Type B pancreatic cell (in vitro differentiated cells): ENCODE results near the gene PTP4A1. TPM values are rescaled to one million over a fixed set of nuclear protein-coding genes. Genes with fewer than 3 reads are reported as not detected.

ENCODE experiments used
- DNase-seq: peaks from one replicate; pipeline ENCODE4 v3.0.0; 2021; ENCODE audit warnings: mixed read lengths; ENCODE audit not compliant: unreplicated experiment; ENCODE audit errors: extremely low spot score
- H3K27ac Mint-ChIP-seq: 2 replicates; pipeline ENCODE4 v1.8.0; 2021; ENCODE audit warnings: mild to moderate bottlenecking, mixed read lengths
- H3K27me3 Mint-ChIP-seq: 2 replicates; pipeline ENCODE4 v1.8.0; 2021; ENCODE audit warnings: mixed read lengths
- H3K36me3 Mint-ChIP-seq: 2 replicates; pipeline ENCODE4 v1.8.0; 2021; ENCODE audit warnings: mixed read lengths
- H3K4me1 Mint-ChIP-seq: one replicate; pipeline ENCODE4 v1.8.0; 2021; ENCODE audit warnings: mixed read lengths; ENCODE audit not compliant: unreplicated experiment
- H3K4me3 Mint-ChIP-seq: 2 replicates; pipeline ENCODE4 v1.8.0; 2021; ENCODE audit warnings: mild to moderate bottlenecking, mixed read lengths
- H3K9me3 Mint-ChIP-seq: 2 replicates; pipeline ENCODE4 v1.8.0; 2021; ENCODE audit warnings: mixed read lengths
- total RNA-seq: library from RNA; stranded (reverse); gene quantifications from 2 replicates; pipeline ENCODE4 v1.2.1, GENCODE V29; 2021; ENCODE audit warnings: low replicate concordance
- TF ChIP-seq, protein P1 (sequence below): fragments of 200-600 bp; sonication (generic); conservative IDR thresholded peaks from 2 replicates; pipeline ENCODE4 v1.5.0; 2021; ENCODE audit warnings: antibody characterized with exemption, mild to moderate bottlenecking

Gene PTP4A1
- total RNA-seq, 1 donor from 2014 or later: 85.6 TPM

DNA sequence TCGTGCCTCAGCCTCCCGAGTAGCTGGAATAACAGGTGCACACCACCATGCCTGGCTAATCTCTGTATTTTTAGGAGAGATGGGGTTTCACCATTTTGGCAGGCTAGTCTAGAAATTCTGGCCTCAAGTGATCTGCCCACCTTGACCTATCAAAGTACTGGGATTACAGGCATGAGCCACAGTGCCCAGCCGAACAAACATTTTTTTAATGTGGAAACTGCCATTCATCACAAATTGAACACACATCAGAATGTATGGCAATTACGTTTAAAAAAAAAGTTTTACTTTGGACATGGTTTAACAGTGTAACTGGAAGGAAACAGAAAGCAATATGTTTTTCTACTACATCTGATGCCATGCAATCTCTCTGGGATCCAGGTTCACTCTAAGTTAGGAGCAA lies 38.3 kb upstream of the PTP4A1 start:
- Mint-ChIP-seq H3K9me3 (no peaks in the 10 kb centered on the region), H3K27me3 (no peaks in the 10 kb centered on the region), H3K36me3 (no peaks in the 10 kb centered on the region), H3K4me1 (no peaks in the 10 kb centered on the region), H3K4me3 (no peak overlapping the region), H3K27ac (no peak overlapping the region)
- TF ChIP-seq, protein P1, sequence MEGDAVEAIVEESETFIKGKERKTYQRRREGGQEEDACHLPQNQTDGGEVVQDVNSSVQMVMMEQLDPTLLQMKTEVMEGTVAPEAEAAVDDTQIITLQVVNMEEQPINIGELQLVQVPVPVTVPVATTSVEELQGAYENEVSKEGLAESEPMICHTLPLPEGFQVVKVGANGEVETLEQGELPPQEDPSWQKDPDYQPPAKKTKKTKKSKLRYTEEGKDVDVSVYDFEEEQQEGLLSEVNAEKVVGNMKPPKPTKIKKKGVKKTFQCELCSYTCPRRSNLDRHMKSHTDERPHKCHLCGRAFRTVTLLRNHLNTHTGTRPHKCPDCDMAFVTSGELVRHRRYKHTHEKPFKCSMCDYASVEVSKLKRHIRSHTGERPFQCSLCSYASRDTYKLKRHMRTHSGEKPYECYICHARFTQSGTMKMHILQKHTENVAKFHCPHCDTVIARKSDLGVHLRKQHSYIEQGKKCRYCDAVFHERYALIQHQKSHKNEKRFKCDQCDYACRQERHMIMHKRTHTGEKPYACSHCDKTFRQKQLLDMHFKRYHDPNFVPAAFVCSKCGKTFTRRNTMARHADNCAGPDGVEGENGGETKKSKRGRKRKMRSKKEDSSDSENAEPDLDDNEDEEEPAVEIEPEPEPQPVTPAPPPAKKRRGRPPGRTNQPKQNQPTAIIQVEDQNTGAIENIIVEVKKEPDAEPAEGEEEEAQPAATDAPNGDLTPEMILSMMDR: no peak
- DNase-seq: no peak

DNA sequence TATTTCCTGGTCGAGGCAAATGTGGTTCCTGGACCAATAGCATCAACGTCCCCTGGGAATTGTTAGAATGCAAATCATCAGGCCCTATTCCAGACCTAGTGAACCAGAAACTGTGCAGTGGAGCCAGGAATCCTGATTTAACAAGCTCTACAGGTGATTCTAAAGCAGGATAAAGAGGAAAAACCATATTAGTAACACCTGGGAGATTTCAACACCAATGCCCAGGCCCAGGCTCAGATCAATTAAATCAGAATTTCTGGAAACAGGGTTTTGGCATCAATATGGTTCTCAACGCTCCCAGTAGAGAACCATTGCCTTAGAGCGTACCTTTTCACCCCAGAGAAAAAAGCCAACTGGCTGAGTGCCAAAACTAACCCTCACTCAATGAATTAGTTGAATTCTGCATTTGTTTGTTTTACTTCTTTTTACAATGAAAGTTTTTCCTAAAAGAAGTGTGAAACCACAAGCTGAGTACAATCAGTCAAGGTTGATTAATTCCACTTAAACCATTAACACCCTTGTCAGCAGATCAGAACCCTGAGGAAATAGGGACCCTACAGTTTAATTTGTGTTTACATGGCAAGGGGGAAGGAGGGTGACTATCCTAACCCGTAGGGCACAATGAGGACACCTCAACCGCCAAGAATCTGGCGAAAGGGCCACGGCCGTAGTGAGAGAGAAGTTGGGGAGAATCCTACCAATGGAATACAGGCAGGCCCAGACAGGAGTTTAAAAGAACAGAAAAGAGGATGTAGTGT lies 34.9 kb upstream of the PTP4A1 start:
- Mint-ChIP-seq H3K4me3 (no peak overlapping the region), H3K36me3 (no peaks in the 10 kb centered on the region), H3K9me3 (peaks cover under 1% of the 10 kb centered on the region), H3K27me3 (peaks cover 3% of the 10 kb centered on the region), H3K27ac (peak overlapping the region; percentile 51), H3K4me1 (no peaks in the 10 kb centered on the region)
- TF ChIP-seq, protein P1: no peak
- DNase-seq: no peak

DNA sequence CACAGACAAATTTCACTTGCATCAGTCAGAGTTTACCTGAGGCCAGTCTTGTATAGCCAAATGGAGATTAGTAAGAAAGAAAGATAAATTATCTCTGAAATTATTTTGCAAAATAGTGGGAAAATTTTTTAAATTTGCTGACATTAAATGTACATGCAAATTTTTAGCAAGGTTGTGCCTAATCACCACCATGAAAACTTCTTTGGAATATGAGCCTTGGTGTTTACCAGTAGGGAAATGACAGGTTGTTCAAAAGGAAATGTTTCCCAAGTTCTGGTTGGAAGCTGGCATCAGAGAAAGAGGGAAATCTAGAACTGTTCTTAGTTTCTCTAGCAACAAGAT lies 34.4 kb upstream of the PTP4A1 start:
- Mint-ChIP-seq H3K36me3 (no peaks in the 10 kb centered on the region), H3K4me1 (no peaks in the 10 kb centered on the region), H3K27ac (peak overlapping the region; percentile 51), H3K9me3 (peaks cover 6% of the 10 kb centered on the region), H3K4me3 (no peak overlapping the region), H3K27me3 (peaks cover 3% of the 10 kb centered on the region)
- TF ChIP-seq, protein P1: no peak
- no peak for DNase-seq

DNA sequence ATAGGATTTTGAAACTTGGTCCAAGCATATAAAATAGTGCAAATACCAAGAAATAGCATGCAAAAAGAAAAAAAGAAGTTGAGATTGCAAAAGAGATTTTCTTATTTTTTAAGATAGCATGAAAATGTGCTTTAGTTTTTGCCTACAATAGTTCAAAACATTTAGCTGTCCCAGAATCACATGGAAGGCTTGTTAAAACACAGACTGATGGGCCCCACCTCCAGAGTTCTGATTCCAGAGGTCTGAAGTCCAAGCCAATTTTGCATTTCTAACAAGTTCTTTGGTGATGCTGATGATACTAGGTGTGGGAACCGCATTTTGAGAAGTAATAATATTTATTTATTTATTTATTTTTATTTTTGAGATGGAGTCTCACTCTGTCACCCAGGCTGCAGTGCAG lies 33.7 kb upstream of the PTP4A1 start:
- Mint-ChIP-seq H3K9me3 (peaks cover 6% of the 10 kb centered on the region), H3K4me3 (no peak overlapping the region), H3K36me3 (no peaks in the 10 kb centered on the region), H3K4me1 (no peaks in the 10 kb centered on the region), H3K27me3 (peaks cover 3% of the 10 kb centered on the region), H3K27ac (no peak overlapping the region)
- DNase-seq: no peak
- TF ChIP-seq, protein P1: no peak

DNA sequence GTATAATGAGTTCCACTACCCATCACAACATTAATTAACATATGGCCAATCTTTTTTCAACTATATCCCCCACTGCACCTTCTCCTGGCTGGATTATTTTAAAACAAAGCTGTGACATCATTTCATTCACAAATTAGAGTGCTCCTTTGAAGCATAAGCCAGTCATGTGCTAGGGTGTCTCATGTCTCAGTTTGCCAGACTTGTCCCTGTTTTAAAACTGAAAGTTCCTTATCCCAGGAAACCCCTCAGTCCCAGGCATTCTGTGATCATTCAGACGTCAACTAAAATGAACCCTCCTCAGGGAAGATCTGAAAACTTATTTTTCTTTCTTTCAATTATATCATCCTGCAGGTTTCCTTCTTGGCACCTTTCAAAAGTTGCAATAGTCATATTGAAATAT lies 29.3 kb upstream of the PTP4A1 start:
- H3K27me3 Mint-ChIP-seq: peaks cover 3% of the 10 kb centered on the region
- H3K4me1 Mint-ChIP-seq: peaks cover 3% of the 10 kb centered on the region

More for the DNA sequence above, 29.3 kb upstream of the PTP4A1 start:
- no peaks in the 10 kb centered on the region for H3K36me3 Mint-ChIP-seq
- peaks cover 6% of the 10 kb centered on the region for H3K9me3 Mint-ChIP-seq
- TF ChIP-seq, protein P1: no peak
- H3K4me3 Mint-ChIP-seq: no peak overlapping the region
- DNase-seq: no peak
- H3K27ac Mint-ChIP-seq: no peak overlapping the region
